Esophagus muscularis mucosa (tissue), 3 donors: ENCODE measurements around the gene RAB3C.

Source experiments
- EP300 ChIP-seq: sonication (generic); formaldehyde crosslinking; IDR thresholded peaks from one replicate; pipeline ENCODE4 v1.6.1; 2017; ENCODE audit warnings: antibody characterized with exemption
- POLR2AphosphoS5 ChIP-seq, 2 donors: sonication (generic); formaldehyde crosslinking; IDR thresholded peaks; one replicate each; pipeline ENCODE4 v1.6.1; 2017; ENCODE audit warnings: antibody characterized with exemption in 2 of 2

DNA sequence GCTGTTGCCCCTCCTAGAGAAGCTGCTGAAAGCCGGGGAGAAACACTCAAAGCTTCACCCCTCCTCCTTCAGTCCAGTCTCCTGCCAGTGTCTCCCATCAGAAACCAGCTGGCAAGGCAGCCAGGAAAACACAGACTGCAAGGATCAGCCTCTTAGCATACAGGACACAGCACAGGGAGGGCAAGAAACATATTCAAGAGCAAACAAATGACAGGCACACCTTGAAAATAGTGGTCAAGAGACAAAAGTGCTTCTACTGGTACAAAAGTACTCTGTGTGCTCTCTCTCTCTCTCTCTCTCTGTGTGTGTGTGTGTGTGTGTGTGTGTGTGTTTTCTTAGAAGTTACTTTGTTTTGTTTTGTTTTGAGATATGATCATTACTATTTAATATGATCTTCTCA lies 227.2 kb downstream of the RAB3C start:
- TF ChIP-seq POLR2AphosphoS5 (IDR thresholded peaks at IDR 0.05), result no peak
- TF ChIP-seq EP300, result no peak
